Stimulated activated CD4-positive, alpha-beta T cell treated with anti-CD3 and anti-CD28 coated beads, Interleukin-12 subunit alpha, Interleukin-12 subunit beta, amount 100 ng/mL, for 24 hours (primary cell): ENCODE data around the gene MAP2K5.

ENCODE experiments used
- DNase-seq, 2 experiments: peaks; one replicate each; pipeline ENCODE4 v3.0.0-alpha.2; 2020; ENCODE audit warnings: low read depth in 2 of 2

Gene MAP2K5

DNA sequence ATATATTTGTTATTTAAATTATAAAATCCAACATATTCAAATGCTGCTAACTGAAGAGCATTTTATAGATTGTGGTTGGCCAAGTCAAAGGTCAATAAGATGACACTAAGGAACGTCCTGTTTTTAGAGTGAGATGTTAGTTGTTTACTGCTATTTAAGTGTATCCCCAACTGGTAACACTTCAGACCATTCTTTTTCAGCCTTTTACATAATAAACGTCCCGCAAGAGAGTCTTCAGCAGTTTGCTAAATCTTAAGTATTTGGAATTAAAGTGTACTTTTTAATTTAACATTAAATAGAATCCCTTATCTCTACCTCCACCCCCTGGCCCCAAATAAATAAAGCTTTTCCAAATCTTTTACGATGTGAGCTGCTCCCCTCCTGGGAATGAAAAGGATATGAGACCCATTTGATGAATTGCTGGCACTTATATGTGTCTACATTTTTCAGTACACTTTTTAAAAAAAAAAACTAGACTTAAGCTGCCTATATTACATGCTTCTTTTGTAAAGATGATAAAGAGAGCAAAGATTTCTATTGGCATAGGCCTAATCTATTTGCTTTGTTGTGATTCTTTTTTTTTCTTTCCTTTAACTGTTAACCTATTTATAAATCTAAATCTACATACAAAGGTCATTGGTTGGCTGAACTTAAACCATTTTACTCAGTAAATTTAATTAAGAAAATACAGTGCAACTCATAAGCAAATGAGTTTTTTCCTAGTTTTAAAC, 181.0 kb downstream of the MAP2K5 start:
- no peak for DNase-seq

DNA sequence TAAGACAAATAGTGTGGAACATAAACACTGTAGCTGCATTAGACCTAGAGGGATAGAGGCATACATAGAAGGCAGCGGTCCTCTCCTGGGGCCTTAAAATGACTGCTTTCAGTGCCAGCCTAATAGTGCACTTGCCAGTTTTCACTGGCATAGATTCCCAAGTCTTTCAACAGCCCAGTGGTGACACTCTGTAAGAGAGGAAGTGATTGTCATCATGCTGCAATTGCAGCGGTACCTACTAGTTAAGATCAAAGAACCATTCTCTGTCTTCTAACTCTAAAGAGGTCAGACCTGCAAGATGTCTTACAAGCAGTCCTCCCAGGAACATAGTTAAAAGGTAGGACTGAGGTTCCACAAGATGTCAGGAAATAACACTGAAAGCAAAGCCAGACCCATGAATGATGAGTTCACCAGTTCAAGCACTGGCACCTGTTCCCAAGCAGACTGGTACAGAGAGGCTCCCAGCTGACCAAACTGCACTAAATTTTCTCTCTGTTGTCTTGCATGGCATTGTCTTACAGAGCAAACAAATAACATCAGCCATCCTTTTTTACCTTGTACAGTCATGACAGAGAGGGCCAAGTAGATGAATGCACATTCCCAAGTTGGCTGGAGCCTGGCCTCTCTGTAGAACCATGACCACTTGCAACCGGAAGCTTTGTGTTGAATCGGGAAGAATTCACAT, 182.3 kb downstream of the MAP2K5 start:
- no peak for DNase-seq

DNA sequence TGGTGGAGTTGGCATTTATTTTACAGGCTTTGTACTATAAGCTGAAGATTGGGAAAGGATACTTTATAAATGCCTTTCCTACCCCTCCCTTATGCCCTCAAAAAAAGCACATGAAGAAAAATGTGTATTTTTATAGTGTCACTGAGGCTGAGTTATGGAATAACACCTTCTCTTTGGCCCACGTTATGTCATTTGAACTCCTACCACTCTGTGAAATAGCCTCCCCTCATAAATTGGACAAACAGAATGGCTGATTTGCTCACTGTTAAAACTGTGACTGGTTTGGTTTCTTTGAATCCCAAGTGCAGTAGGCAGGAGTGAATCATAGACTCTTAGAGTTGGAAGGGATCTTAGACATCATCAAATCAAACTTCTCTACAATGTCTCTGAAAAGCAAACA, 187.6 kb downstream of the MAP2K5 start:
- DNase-seq: no peak

DNA sequence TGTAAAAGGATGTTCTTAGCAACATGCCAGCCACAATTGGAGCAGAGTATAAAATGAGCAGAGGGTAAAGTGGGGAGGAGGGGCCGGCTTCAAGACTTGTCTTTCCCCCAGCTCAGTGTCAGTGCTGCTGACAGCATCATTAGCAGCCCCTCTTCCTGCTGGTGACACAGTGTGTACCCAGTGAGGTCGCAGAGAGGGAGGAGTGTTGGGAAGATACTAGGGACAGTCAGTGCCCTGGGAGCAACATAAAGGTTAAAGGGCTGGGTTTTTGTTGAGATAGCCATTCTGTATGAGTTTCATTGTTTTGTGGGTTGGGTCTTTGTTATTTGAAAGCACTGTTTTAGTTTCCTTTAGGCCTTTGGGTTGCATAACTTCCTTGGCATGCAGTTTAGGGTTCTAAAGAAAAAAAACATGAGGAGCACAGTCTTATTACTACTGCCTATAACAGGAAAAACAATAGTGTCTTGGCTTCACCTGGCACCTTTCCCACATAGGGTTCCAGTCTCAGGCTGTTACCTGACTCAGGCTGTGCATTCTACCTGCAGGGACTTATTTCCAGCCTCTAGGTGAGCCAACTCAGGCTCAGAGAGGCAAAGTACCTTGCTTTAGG, 188.7 kb downstream of the MAP2K5 start:
- DNase-seq: no peak

DNA sequence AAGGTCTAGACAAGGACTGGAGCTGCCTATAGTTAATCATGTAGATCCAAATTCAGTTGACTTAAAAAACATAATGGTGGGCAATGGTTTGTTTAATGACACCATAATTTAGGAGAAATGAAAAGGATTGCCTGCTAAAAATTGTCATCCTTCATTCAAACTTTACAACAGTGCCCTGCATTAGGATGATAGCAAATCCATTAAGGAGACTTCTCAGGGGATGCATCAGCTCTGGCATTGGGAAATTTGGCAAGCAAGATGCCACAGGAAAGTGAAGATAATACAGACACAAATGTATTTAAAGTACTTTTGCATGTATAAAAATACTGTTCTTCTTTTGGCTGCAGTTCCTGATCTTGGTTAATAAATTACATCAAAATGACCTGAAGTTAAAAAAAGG, 189.7 kb downstream of the MAP2K5 start:
- DNase-seq: no peak

DNA sequence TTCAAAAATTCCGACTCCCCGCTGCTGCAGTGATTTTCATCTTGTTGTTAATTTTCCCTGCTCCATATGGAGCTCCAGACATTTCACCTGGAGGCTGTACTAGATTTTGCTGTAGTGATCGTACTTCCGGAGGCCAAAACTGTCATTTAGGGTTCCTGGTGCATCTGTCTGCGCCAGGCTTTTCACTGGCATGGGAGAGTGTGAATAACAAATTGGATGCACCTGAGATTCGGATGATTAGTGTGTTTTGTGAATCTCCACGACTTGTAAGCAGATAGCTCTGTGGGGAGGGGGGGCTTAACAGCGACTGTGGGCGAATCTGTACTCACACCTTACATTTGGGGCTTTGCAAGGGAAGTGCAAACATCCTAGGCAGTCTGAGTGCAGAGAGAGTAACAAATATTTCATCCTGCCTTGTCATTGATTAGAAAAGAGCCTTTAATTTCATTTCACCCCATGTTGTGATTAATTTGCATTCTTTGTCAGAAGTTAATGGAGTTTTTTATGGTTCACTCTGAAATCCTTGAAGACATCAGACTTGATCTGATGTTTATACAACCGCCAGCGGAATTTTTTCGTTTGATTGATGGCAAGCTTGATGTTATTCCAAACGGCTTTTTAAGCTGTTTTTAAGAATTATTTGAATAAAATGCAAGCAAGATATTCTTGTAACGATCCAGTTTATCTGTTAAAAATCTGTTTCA, 190.3 kb downstream of the MAP2K5 start:
- no peak for DNase-seq

DNA sequence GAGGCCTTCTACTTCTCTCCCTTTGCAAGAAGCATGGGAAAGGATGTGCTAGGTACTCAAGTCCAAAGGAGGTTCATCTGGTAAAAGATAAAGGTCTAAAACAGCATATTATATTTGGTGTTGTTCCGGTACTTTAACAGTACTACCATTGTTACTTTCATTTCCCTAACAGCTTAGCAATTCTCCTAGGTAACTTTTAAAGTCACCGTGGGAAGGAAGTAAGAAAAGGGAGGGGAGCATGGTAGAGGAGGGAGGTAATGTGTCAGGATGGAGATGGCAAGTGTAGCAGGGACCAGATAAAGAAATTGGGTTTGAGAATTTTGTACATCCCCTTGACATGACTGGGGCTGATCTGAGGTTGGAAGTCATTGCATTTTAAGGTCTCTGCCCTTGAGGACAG, 193.4 kb downstream of the MAP2K5 start:
- DNase-seq: no peak

DNA sequence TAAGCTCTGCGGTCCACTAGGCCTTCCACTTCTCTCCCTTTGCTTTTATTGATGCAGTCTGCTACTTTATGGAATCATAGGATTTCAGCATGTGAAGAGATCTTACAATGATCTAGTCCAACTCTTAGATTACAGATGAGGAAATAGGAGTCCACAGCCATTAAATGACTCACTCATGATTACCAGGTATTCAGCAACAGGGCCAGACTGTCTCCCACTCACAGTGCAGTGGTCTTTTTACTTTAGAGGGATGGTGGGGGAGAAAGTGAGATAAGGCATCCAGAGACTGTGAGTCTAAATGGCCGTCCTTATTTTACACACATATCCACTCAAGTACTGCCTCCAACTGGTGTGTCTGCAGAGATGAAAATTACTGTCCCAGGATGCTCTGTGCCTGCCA, 194.3 kb downstream of the MAP2K5 start:
- no peak for DNase-seq

DNA sequence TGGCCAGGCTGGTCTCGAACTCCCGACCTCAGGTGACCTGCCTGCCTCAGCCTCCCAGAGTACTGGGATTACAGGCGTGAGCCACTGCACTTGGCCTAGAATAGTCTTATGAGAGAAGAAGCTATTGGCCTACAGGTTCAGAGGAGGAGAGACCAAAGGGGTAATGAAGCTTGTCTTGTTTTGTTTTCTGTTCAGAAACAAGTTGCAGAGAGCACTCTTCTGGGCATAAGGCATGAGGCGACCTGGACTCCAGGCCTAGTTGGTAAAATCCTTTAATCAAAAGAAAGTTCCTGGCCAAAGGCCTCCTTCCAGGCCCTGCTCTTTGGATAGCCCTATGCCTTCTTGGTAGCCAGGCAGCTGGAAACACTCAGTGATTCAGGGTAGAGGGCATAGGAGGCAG, 195.6 kb downstream of the MAP2K5 start:
- no peak for DNase-seq

DNA sequence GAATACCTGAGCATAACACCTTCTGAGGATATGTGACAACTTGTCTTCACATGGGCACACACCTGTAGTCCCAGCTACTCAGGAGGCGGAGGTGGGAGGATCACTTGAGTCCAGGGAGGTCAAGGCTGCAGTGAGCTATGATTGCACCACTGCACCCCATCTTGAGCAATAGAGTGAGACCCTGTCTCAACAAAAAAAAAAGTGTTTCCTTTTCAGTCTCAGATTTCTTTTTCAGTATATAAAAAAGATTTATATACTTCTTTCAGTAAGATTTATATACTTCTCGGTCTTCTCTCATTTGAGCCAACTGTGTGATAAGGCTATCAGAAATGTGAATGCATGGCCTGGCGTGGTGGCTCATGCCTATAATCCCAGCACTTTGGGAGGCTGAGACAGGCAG, 197.9 kb downstream of the MAP2K5 start:
- DNase-seq: no peak

DNA sequence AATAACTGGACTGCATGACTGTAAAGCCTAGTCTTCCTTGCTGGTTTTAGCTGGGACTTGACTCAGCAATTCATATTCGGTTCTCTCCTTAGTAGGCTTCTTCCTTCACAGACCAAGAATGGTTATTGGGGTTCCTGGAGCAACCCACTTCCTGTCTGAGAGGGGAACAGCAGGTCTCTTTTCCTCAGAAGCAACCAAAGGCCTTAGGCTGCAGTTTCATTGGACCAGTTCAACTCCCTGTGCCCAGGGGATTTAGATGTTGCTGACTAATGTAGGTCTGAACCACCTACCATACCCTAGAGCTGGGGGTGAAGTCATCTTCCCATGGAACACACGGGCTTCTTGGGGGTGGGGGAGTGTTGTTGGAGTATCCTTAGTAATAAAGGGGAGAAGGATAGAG, 198.8 kb downstream of the MAP2K5 start:
- DNase-seq: no peak

DNA sequence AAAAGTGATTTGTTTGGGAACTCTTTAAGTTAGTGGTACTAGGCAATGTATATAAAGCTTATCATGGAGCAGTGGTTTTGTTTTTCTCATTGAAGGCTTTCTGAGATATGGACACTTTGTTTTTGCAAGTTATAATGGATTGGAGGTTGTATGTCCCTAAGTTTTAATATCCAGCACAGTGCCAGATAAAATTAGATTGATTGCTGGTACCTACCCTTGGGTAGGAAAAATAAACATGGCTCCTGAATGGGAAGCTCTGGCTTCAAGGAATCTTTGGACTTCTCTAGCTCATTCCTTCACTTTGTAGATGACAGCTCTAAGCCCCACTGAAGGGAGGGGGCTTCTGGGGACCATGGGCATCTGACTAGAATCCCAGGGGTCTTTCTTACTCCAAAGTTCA, 201.1 kb downstream of the MAP2K5 start:
- no peak for DNase-seq

DNA sequence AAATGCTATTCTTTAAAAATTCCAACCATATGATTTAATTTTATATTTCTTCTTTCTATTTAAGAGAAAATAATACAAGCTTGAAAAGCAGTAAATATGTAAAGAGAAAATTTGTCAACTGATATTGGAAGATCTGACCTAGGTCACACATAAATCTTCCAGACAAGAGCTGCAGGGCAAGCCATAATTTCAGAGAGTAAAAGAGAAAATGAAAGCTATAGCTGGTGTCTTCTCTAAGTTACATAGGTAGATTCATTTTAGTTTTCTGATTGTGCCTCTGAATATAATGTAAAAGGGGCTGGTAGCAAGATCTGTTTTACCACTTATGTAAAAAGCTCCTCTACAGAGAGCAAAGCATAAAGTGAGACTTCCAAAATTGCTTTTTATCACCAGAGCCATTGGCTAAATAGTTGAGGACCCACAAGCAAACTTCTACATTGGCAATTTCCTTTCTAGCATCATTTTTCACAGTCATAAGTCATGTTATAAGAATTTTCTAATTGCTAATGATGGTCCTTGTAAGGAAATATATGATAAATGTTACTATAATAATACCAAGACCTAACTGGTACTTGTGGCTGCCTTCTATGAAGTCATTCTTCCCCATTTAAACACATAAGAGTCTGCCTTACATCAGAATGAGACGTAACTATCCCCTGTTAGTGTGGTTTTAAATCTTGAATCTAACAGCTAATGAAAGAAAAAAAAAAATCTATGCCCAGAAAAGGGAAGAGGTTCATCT, 202.0 kb downstream of the MAP2K5 start:
- no peak for DNase-seq

DNA sequence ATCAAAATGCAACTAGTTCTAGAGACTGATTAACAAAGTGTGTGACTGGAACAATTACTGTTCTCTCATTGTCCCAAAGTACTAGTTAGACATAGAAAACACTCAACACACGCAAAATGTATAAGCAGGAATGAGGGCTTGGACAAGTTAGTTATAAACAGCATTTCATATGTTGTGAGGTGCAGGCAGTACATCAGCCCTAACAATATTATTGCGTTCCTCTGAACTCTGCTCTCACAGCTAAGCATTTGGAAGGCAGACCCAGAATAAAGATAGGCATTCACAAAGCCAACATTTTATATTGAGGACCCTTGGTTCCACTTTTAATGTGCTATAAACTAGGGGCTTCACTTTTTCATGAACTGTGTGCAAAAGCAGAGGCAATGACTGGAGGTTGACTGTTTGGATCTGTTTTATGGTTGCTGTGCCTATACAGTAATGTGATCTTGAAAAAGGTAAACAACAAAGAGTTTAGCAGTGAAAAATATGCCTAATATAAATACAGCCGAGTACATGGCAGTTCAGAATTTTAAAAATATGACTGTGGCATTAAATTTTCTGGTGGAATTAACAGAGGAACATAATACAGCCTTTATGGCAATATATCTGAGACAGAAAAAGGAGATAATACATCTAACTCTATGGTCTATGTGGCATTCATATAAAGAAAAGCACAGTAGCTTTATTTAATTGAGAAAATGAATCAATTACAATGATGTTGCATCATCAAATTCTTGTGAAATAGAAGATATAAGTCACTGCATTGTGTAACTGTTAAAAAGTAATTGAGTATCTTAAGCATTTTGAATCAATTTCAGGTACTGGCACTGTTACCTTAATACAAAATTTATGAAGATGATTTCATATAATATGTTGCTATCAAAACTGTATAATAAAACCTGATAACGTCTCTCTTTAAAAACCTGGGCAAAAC, 202.8 kb downstream of the MAP2K5 start:
- no peak for DNase-seq

DNA sequence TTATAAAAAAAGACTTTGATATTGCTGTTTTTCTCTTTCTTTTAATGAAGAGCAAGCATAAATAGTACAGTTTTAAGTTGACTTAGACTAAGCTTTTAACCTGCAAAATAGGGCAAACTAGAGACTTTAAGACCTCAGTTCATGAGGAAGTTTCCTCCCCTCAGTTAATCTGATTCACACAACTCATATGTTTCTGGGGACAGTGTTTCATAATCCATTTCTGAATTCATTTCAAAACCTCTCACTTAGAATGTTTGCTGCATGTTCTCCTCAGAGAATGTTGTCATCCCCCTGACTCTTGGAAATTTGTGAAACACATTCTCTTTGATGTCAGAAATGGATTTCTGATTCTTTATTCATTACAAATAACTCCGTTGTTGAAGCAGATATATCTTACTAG, 203.5 kb downstream of the MAP2K5 start:
- DNase-seq: no peak

DNA sequence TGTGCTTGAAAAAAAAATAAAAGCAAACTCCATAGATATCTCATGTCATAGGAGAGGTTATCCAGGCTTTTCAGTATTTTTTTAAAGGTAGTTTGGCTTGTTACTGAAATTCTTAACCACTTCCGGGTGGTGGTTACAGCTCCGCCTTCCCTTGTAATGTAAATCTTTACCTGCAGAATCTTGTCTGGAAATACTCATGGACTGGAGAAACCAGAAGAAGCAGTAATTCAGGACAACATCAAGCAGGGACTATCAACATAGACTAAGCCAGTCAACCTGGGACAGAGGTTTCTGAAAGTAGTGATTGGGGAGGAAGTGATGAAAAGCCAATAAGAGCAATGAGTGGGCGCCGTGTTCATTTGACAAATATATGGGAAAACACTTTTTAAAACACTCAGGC, 203.9 kb downstream of the MAP2K5 start:
- DNase-seq: no peak

DNA sequence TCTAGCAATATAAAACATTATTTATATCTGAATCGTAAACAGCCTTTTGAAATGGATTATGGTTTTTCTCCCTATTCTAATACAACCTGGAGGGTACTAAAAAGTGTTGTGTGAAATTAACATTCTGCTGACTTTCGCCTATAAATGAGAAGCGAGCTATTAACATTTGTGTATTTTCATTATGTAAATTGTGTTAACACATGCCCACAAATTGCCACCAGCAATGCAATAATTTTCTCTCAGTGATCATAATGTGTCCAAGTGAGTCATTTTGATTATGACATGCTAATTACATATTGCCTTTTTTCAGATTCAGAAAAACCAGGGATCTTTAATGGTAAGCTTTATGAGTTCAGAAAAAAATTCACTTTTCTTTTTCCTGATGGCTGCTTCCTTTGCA, 205.4 kb downstream of the MAP2K5 start:
- no peak for DNase-seq

DNA sequence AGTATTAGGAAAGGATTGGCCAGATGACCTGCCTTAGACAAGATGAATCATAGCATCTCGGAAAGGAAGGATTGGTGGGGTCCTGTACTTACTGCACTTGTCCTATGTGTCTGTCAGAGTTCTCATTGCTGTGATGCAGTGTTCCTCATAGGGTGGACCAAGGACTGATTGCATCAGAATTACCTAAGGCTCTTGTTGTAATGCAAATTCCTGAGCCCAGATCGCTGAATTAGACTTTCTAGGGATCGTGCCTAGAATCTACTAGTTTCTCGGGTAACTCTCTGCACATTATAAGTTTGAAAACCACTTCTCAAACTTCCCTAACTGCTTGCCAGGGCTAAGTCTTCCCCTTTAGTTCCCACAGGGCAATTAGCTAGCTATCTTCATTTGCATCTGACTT, 207.9 kb downstream of the MAP2K5 start:
- DNase-seq: no peak

DNA sequence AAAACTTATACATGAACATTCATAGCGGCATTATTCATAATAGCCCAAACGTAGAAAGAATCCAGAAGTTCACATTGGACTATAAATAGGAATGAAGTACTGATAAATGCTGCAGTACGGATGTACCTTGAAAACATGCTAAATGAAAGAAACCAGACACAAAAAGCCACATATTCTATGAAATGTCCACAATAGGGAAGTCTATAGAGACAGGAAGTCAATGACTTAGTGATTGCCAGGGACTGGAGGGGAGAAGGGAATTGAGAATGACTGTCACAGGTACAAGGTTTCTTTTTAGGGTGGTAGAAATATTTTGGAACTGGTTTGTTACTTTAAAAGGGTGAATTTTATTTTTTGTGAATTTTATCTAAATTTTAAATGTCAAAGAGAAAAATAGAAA, 211.4 kb downstream of the MAP2K5 start:
- DNase-seq: no peak

DNA sequence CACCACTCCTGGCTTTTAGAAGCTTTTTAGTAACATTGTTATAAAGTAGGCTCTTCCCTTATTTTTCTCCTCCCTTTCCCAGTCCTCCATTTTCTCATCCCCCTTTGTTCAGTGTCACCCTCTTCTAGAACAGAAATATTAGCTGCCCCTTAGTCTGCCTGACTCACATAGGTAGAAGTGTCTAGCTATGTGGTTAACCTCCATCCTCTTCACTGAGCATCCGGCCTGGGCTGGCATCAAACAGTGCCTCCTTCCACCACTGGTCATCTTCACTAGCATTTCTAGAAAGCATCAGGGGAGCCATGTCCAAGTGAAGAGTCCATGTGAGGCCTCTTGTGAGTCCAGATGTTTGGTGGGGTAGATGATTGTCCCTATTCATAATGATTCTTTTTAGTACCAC, 212.8 kb downstream of the MAP2K5 start:
- DNase-seq: no peak

DNA sequence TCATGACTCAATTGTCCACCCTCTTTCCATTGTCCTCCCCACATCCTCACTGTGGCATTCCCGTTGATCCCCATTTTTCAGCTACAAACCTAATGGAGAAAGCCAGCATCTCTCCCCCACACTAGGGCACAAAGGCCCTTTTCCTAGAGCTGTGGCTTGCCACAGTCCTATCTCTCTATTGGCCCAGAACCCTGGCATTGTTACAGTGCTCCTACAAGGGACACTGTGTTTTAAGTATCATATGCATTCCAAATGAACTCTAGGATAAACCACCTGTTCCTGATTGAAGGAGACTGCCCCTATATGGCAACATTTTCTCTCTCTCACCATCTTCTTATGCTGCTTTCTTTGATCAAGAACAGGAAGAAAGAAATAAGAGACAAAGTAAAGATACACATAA, 213.4 kb downstream of the MAP2K5 start:
- DNase-seq: no peak
